Measurements from ENCODE around the gene SLC16A1.

Gene SLC16A1

DNA sequence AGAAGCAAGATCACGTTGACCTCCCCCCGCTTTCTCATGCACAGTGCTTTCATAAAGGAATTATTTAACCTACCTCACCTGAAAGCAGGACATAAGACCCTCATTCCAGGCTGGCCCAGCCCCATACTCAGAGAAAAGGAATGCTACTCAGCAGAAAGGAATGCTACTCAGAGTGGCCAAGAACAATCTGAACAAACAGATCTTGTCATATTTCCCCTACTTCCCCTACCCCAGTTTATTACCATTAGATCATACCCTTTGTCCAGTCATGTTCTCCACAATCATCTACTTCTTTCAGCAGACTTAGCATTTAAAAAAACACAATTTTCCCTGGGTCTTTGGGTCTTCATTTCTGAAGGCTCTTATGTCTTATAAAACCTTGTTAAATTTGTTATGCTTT lies 89.8 kb downstream of the SLC16A1 start:
- TF ChIP-seq, protein P1, sequence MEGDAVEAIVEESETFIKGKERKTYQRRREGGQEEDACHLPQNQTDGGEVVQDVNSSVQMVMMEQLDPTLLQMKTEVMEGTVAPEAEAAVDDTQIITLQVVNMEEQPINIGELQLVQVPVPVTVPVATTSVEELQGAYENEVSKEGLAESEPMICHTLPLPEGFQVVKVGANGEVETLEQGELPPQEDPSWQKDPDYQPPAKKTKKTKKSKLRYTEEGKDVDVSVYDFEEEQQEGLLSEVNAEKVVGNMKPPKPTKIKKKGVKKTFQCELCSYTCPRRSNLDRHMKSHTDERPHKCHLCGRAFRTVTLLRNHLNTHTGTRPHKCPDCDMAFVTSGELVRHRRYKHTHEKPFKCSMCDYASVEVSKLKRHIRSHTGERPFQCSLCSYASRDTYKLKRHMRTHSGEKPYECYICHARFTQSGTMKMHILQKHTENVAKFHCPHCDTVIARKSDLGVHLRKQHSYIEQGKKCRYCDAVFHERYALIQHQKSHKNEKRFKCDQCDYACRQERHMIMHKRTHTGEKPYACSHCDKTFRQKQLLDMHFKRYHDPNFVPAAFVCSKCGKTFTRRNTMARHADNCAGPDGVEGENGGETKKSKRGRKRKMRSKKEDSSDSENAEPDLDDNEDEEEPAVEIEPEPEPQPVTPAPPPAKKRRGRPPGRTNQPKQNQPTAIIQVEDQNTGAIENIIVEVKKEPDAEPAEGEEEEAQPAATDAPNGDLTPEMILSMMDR (conservative IDR thresholded peaks at IDR 0.05) = no peak
- H3K27ac ChIP-seq = no peak overlapping the region

DNA sequence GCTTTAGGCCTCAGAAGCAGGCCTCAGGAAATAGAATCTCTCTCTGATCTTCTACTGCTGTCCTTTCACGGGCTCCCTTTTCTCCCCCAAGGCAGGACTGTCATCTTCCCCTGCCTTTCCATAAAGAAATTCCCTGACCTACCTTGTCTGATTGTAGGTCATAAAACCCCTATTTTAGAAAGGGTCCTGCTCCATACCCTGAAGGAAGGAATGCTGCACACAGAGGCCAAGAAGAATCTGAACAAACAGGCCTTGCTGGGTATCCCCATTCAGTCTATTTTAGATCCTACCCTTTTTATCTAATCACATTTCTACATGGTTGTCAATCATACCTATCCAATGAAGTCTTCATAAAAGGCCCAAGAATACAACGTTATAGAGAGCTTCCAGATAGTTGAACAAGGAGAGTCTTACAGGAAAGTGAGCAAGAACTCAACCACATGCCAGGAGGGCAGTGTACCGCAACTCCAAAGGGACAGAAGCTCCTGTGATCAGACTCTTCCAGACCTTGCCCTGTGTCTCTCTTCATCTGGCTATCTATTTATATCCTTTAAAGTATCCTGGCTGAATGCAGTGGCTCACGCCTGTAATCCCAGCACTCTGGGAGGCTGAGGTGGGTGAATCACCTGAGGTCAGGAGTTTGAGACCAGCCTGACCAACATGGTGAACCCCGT lies 93.1 kb downstream of the SLC16A1 start:
- TF ChIP-seq, protein P1 (conservative IDR thresholded peaks at IDR 0.05) = no peak
- H3K27ac ChIP-seq = no peak overlapping the region

Measured in VCaP (cell line).